ENCODE results near the gene OR10G8.

GRCh38 chr11:124075492-124075840 is 48.9 kb downstream of the OR10G8 start:
- TF ChIP-seq ZFX (IDR thresholded peaks at IDR 0.05; ENCODE audit: borderline replicate concordance) (no peak), CTCF (IDR thresholded peaks at IDR 0.05) (no peak)

Data from 22Rv1 (cell line).